Nephron progenitor cell (in vitro differentiated cells): ENCODE measurements around the gene TMEM115.

Source experiments
- DNase-seq: peaks from one replicate; pipeline ENCODE4 v3.0.0; 2021
- H3K27ac Mint-ChIP-seq: 2 replicates; pipeline ENCODE4 v1.8.0; 2021; ENCODE audit warnings: mild to moderate bottlenecking, moderate library complexity, mixed read lengths
- H3K27me3 Mint-ChIP-seq: 2 replicates; pipeline ENCODE4 v1.8.0; 2021; ENCODE audit warnings: mild to moderate bottlenecking, low read depth, mixed read lengths; ENCODE audit not compliant: poor library complexity
- H3K36me3 Mint-ChIP-seq: 2 replicates; pipeline ENCODE4 v1.8.0; 2021; ENCODE audit warnings: low read depth, mixed read lengths
- H3K4me1 Mint-ChIP-seq: 2 replicates; pipeline ENCODE4 v1.8.0; 2021; ENCODE audit warnings: mixed read lengths
- H3K4me3 Mint-ChIP-seq: 2 replicates; pipeline ENCODE4 v1.8.0; 2021; ENCODE audit warnings: mild to moderate bottlenecking, moderate library complexity, mixed read lengths
- H3K9me3 Mint-ChIP-seq: 2 replicates; pipeline ENCODE4 v1.8.0; 2021; ENCODE audit warnings: mild to moderate bottlenecking, moderate library complexity, mixed read lengths
- CTCF ChIP-seq: fragments of 200-600 bp; sonication (generic); IDR thresholded peaks from 2 replicates; pipeline ENCODE4 v1.5.0; 2021; ENCODE audit warnings: antibody characterized with exemption

TMEM115 gene

DNA sequence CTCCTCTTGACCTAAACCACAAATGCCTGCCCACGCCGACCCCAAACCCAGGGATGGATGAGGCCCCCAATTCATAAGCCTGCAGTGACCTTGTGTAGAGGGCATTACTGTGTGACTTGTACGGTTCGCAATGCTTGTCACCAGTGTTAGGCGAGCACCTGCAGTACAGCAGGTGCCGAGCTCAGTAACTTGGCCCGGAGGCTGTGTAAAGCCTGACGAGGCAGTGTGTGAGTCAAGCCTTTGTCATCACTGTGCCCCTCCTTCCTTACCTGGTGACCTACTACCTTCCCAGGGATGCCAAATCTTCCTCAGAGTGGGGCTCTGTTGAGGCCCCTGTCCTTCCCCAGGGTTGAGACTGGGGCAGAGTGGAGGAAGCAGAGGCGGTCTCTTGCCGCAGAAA, 37.2 kb upstream of the TMEM115 start:
- no peaks in the 10 kb centered on the region for H3K36me3 Mint-ChIP-seq
- H3K4me3 Mint-ChIP-seq, result no peak overlapping the region
- DNase-seq, result no peak
- H3K27ac Mint-ChIP-seq, result no peak overlapping the region
- H3K4me1 Mint-ChIP-seq, result no peaks in the 10 kb centered on the region
- no peaks in the 10 kb centered on the region for H3K9me3 Mint-ChIP-seq
- peaks cover 33% of the 10 kb centered on the region for H3K27me3 Mint-ChIP-seq
- TF ChIP-seq CTCF, result no peak

DNA sequence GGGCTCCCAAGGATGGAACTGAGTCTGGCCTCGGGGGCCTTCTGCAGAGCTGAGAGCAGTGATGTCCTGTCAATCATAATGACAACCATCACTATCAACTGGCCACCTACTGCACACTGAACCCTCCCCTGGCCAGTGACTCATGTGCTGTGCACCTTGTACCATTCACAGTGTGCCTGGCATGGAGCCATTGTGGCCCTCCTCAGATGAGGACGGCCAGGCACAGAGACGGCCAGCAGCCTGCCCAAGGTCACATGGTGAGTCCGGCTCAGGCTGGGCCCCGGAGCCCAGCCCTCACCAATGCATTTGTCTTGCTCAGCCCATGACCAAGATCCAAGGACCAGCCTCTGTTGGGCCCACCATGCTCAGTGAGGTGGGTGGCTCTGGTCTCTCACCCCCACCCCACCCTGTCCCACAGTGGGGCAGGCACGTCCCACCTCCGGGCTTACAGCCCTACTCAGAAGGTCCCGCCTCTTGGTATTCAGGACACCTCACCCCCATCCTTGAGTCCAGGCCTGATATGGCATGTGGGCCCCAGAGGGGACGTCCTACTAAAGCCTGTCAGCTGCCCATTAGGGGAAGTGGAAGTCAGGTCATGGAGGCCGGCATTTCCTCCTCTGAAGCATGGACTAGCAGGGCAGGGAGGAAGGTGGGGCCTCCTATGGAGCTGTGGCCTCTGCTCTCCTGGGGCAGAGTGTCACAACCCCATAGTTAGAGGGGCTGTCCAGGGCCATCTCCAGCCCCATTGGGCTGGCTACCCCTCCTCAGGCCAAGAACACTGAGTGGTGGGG, 35.9 kb upstream of the TMEM115 start:
- Mint-ChIP-seq H3K4me1 (no peaks in the 10 kb centered on the region), H3K9me3 (no peaks in the 10 kb centered on the region), H3K27me3 (peaks cover 28% of the 10 kb centered on the region), H3K36me3 (no peaks in the 10 kb centered on the region), H3K4me3 (no peak overlapping the region), H3K27ac (no peak overlapping the region)
- TF ChIP-seq CTCF, result no peak
- DNase-seq, result no peak

DNA sequence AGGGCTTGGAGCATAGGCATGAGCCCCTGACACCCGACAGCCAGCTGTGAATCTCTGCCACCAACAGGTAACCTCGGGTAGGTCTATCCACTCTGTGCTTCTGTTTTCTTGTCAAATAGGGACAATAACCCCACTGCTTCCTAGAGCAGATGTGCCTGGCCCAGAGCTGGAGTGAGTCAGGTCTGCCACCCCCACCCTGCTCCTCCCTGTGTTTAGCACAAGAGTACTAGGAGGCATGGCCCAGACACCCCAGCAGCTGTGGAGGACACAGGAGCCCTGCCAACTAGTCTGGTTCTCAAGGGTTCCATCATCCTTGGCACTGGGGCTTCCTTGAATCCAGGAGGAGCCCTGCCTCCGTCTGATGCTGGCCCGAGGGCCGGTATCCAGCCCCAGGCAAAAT, 33.7 kb upstream of the TMEM115 start:
- Mint-ChIP-seq H3K27ac (no peak overlapping the region), H3K4me1 (peaks cover 8% of the 10 kb centered on the region), H3K4me3 (no peak overlapping the region), H3K36me3 (no peaks in the 10 kb centered on the region), H3K27me3 (peaks cover 18% of the 10 kb centered on the region), H3K9me3 (no peaks in the 10 kb centered on the region)
- TF ChIP-seq CTCF, result no peak
- no peak for DNase-seq

GRCh38 chr3:50392101-50392715, 32.9 kb upstream of the TMEM115 start:
- H3K4me3 Mint-ChIP-seq, result no peak overlapping the region
- H3K27ac Mint-ChIP-seq, result no peak overlapping the region
- no peaks in the 10 kb centered on the region for H3K9me3 Mint-ChIP-seq
- peaks cover 12% of the 10 kb centered on the region for H3K4me1 Mint-ChIP-seq
- no peaks in the 10 kb centered on the region for H3K36me3 Mint-ChIP-seq
- H3K27me3 Mint-ChIP-seq, result peaks cover 15% of the 10 kb centered on the region
- DNase-seq, result no peak
- TF ChIP-seq CTCF, result no peak

- DNase-seq, result no peak
- H3K27ac Mint-ChIP-seq, result no peak overlapping the region
- H3K9me3 Mint-ChIP-seq, result no peaks in the 10 kb centered on the region
- no peak overlapping the region for H3K4me3 Mint-ChIP-seq
- peaks cover 8% of the 10 kb centered on the region for H3K27me3 Mint-ChIP-seq
- H3K4me1 Mint-ChIP-seq, result peaks cover 12% of the 10 kb centered on the region
- H3K36me3 Mint-ChIP-seq, result no peaks in the 10 kb centered on the region
- no peak for TF ChIP-seq CTCF
Observed at GRCh38 chr3:50390508-50391224, 31.3 kb upstream of the TMEM115 start.
